HFFc6 (cell line): ENCODE measurements around the gene CSNK2B. TPM values are rescaled to one million over a fixed set of nuclear protein-coding genes. Genes with fewer than 3 reads are reported as not detected.

Source experiments
- DNase-seq: peaks from one replicate; pipeline ENCODE4 v3.0.0-alpha.2; 2018
- H3K27ac Mint-ChIP-seq: 2 replicates; pipeline ENCODE4 v1.8.0; 2020; ENCODE audit warnings: mild to moderate bottlenecking, mixed read lengths
- H3K27me3 Mint-ChIP-seq: 2 replicates; pipeline ENCODE4 v1.8.0; 2021; ENCODE audit warnings: mild to moderate bottlenecking, moderate library complexity, mixed read lengths; ENCODE audit not compliant: insufficient read depth
- H3K36me3 Mint-ChIP-seq: 2 replicates; pipeline ENCODE4 v1.8.0; 2021; ENCODE audit warnings: low read depth, mixed read lengths
- H3K4me1 Mint-ChIP-seq: 2 replicates; pipeline ENCODE4 v1.8.0; 2020; ENCODE audit warnings: low read depth, mixed read lengths
- H3K4me3 Mint-ChIP-seq: 2 replicates; pipeline ENCODE4 v1.8.0; 2020; ENCODE audit warnings: mild to moderate bottlenecking, moderate library complexity, mixed read lengths
- H3K9me3 Mint-ChIP-seq: 2 replicates; pipeline ENCODE4 v1.8.0; 2020; ENCODE audit warnings: mild to moderate bottlenecking, mixed read lengths
- total RNA-seq, 6 experiments: library from RNA; stranded (reverse); fragmentation: NEBNext Ultra II Directional; extraction: Animal tissue kit (Norgen Biotek cat#: 25700); gene quantifications; 2 replicates in 1 of 6; 3 replicates in 5 of 6; pipeline ENCODE4 v1.2.3, GENCODE V29; 2021
- TF ChIP-seq, protein P1 (sequence below): fragments of 200-600 bp; sonication (generic); IDR thresholded peaks from 2 replicates; pipeline ENCODE4 v1.5.0; 2021; ENCODE audit warnings: antibody characterized with exemption, mild to moderate bottlenecking

CSNK2B gene
- total RNA-seq, 6 experiments from 2014 or later, result 200 to 255 (median 225) TPM

DNA sequence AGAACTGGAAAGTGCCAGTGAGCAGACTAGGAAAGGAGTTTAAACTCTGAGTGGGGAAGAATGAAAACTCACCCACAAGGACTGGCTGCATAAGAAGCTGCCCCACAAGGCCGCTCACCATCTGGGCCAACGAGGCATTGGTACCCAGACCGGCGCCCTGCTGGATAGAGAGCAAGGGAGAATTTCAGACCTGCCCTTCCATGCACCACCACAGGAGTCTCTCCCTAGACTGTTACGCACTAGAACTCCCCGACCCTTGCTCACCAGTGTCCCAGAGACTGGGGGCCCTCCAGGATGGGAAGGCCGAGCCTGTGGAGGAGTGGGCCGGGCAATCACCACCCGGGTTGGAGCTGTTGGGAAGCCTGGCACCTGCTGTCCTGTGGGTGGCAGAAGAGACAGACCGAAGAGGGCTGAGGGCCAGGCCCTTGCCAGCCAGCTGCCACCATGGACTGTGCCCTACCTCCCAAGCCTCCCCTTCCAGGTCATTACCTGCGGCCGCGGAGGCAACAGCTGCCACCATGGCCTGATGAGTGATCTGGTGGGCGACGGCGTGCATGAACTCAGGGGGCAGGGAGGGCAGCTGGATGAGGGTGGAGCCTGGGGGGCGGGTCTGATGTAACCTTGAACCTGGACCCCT lies 21.9 kb upstream of the CSNK2B start:
- Mint-ChIP-seq H3K27ac (no peak overlapping the region), H3K36me3 (peaks cover 21% of the 10 kb centered on the region), H3K4me3 (no peak overlapping the region), H3K4me1 (peaks cover 24% of the 10 kb centered on the region), H3K9me3 (no peaks in the 10 kb centered on the region), H3K27me3 (peaks cover 3% of the 10 kb centered on the region)
- no peak for DNase-seq
- TF ChIP-seq, protein P1, sequence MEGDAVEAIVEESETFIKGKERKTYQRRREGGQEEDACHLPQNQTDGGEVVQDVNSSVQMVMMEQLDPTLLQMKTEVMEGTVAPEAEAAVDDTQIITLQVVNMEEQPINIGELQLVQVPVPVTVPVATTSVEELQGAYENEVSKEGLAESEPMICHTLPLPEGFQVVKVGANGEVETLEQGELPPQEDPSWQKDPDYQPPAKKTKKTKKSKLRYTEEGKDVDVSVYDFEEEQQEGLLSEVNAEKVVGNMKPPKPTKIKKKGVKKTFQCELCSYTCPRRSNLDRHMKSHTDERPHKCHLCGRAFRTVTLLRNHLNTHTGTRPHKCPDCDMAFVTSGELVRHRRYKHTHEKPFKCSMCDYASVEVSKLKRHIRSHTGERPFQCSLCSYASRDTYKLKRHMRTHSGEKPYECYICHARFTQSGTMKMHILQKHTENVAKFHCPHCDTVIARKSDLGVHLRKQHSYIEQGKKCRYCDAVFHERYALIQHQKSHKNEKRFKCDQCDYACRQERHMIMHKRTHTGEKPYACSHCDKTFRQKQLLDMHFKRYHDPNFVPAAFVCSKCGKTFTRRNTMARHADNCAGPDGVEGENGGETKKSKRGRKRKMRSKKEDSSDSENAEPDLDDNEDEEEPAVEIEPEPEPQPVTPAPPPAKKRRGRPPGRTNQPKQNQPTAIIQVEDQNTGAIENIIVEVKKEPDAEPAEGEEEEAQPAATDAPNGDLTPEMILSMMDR, result no peak

- H3K36me3 Mint-ChIP-seq, result peaks cover 13% of the 10 kb centered on the region
- H3K4me3 Mint-ChIP-seq, result no peak overlapping the region
- H3K27ac Mint-ChIP-seq, result no peak overlapping the region
- H3K4me1 Mint-ChIP-seq, result peaks cover 16% of the 10 kb centered on the region
- H3K9me3 Mint-ChIP-seq, result no peaks in the 10 kb centered on the region
- TF ChIP-seq, protein P1, result no peak
- no peaks in the 10 kb centered on the region for H3K27me3 Mint-ChIP-seq
- DNase-seq, result no peak
Observed at GRCh38 chr6:31645325-31645724, 20.6 kb upstream of the CSNK2B start.

- Mint-ChIP-seq H3K27me3 (peaks cover 3% of the 10 kb centered on the region), H3K4me1 (peaks cover 30% of the 10 kb centered on the region), H3K9me3 (no peaks in the 10 kb centered on the region), H3K36me3 (peaks cover 19% of the 10 kb centered on the region), H3K27ac (peak overlapping the region; percentile 100), H3K4me3 (peak overlapping the region; percentile 94)
- TF ChIP-seq, protein P1, result no peak
- DNase-seq, result peak; percentile 87
Observed at GRCh38 chr6:31651602-31652191, 14.2 kb upstream of the CSNK2B start.

DNA sequence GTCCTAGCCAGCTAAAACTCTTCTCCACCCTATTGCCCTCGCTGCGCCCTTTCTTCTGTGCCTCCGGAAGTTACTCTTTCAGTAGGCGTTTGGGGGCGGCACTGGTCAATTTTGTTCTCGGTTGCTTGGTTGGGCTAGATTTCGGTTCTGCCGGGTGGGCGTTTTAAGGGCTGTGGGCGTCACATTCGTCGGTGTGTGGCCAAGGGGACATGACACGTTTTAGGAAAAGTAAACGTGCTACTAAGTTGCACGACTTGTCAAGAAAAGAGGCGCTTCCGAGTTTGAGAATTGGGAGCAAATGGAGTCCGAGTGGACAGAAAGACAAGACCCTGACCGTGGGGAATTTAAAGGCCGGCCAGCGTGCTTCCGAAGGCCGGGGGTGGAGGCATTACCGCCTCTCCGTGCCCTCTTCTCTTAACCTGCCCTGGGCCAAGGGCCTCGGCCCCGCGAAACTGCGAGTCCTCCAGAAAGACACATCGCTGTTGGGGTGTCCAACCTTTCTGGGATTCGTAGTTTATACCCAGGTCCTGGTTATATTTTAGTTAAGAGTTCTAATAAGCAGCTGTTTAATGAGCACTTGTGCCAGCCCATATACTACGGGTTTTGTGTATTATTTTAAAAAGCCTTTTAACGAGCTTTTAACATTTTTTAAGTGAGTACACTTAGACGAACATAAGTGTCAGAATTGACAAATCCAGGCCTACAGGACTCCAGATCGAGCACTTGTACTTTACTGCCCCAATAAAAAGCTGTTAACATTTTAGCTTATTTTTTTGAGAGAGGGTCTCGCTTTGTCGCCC lies 12.8 kb upstream of the CSNK2B start:
- Mint-ChIP-seq H3K9me3 (no peaks in the 10 kb centered on the region), H3K36me3 (peaks cover 28% of the 10 kb centered on the region), H3K4me3 (peak overlapping the region; percentile 94), H3K4me1 (peaks cover 37% of the 10 kb centered on the region), H3K27ac (peak overlapping the region; percentile 100), H3K27me3 (peaks cover 3% of the 10 kb centered on the region)
- TF ChIP-seq, protein P1, result no peak; the same call in 1 of the 2 replicates
- DNase-seq, result peak; percentile 84

DNA sequence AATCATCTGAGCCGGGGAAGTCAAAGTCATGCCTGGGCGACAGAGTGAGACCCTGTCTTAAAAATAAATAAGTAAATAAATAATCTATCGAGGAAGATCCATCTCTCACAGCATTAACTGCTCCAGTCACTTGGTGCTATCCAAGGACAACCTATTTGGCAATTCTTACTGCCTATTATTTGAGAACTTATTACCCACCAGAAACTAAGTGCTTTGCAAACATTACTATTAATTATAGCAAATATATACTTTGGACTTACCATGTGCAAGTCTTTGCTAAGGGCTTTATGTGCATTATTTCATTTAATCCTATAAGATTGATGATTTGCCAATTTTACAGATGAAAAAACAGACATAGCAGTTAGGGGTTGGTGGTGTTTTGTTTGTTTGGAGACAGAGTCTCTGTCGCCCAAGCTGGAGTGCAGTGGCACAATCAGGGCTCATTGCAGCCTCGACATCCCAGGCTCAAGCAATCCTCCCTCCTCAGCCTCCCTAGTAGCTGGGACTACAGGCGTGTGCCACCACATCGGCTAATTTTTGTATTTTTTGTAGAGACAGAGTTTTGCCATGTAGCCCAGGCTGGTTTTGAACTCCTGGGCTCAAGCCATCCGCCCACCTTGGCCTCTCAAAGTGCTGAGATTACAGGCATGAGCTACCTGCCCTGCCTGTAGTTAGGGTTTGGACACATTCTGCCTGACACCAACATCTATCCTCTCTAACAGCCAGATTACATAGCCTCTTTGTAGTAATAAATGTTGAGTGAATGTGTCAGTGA lies 11.1 kb upstream of the CSNK2B start:
- no peak overlapping the region for H3K4me3 Mint-ChIP-seq
- peaks cover 48% of the 10 kb centered on the region for H3K4me1 Mint-ChIP-seq
- DNase-seq, result no peak
- no peak overlapping the region for H3K27ac Mint-ChIP-seq
- H3K9me3 Mint-ChIP-seq, result no peaks in the 10 kb centered on the region
- H3K27me3 Mint-ChIP-seq, result peaks cover 3% of the 10 kb centered on the region
- TF ChIP-seq, protein P1, result no peak
- H3K36me3 Mint-ChIP-seq, result peaks cover 32% of the 10 kb centered on the region
